Osteocyte (in vitro differentiated cells): ENCODE measurements around the gene KLHL17. TPM values are rescaled to one million over a fixed set of nuclear protein-coding genes. Genes with fewer than 3 reads are reported as not detected.

Experiments used
- DNase-seq: peaks from one replicate; pipeline ENCODE4 v3.0.0; 2021; ENCODE audit warnings: mixed read lengths; ENCODE audit not compliant: unreplicated experiment; ENCODE audit errors: extremely low spot score
- H3K27ac Mint-ChIP-seq: one replicate; pipeline ENCODE4 v1.8.0; 2021; ENCODE audit warnings: mild to moderate bottlenecking, mixed read lengths; ENCODE audit not compliant: unreplicated experiment
- H3K27me3 Mint-ChIP-seq: one replicate; pipeline ENCODE4 v1.8.0; 2021; ENCODE audit warnings: mixed read lengths; ENCODE audit not compliant: unreplicated experiment
- H3K36me3 Mint-ChIP-seq: one replicate; pipeline ENCODE4 v1.8.0; 2021; ENCODE audit warnings: mixed read lengths; ENCODE audit not compliant: unreplicated experiment
- H3K4me1 Mint-ChIP-seq: one replicate; pipeline ENCODE4 v1.8.0; 2021; ENCODE audit warnings: mixed read lengths; ENCODE audit not compliant: unreplicated experiment
- H3K4me3 Mint-ChIP-seq: one replicate; pipeline ENCODE4 v1.8.0; 2021; ENCODE audit warnings: mild to moderate bottlenecking, moderate library complexity, mixed read lengths; ENCODE audit not compliant: unreplicated experiment
- H3K9me3 Mint-ChIP-seq: one replicate; pipeline ENCODE4 v1.8.0; 2021; ENCODE audit warnings: mixed read lengths; ENCODE audit not compliant: unreplicated experiment
- total RNA-seq: library from RNA; stranded (reverse); gene quantifications from 2 replicates; pipeline ENCODE4 v1.2.1, GENCODE V29; 2021
- TF ChIP-seq, protein P1 (sequence below): fragments of 200-600 bp; sonication (generic); IDR thresholded peaks from 2 replicates; pipeline ENCODE4 v1.5.0; 2021; ENCODE audit warnings: antibody characterized with exemption, mild to moderate bottlenecking, moderate library complexity

KLHL17 gene
- total RNA-seq, 1 donor from 2014 or later: 31.7 TPM

DNA sequence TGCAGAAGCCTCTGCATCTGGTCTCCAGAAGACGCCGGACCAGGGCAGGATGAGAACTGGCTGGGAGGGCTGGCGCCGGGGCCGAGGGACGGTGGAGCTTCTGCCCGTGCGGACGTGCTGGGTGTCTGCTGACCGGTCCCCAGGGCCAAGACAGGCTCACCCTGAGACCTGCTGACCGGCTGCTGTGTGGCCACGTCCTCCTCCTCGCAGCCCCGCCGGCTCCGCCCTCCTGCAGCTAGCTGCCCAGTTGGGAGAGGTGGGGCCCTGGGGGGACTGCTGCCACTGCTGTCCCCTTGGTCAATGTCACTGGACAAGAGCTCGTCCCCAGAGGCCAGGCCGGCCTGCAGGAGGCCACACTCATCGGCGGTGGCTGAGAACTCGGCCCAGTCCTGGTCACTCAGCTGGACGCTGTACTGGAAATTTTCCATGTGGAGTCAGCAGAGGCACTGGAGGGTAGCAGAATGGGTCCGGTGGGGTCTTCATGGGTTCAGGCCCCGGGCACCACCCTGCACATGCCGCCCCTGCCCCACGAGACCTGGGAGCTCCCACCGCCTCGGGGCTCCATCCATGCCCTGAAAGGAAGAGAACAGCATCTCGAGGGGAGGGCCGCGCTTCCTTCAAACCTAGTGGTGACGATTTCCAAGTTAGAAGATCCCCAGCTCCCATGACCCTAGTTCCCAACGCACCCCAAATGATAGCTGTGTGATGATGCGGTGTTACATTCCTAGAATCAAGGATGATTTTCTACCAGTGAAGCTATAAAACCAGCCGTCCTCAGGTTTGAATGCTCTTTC lies 20.4 kb downstream of the KLHL17 start:
- Mint-ChIP-seq H3K27me3 (no peaks in the 10 kb centered on the region), H3K36me3 (no peaks in the 10 kb centered on the region), H3K4me3 (no peak overlapping the region), H3K4me1 (peaks cover 5% of the 10 kb centered on the region), H3K27ac (no peak overlapping the region), H3K9me3 (no peaks in the 10 kb centered on the region)
- DNase-seq: no peak
- TF ChIP-seq, protein P1, sequence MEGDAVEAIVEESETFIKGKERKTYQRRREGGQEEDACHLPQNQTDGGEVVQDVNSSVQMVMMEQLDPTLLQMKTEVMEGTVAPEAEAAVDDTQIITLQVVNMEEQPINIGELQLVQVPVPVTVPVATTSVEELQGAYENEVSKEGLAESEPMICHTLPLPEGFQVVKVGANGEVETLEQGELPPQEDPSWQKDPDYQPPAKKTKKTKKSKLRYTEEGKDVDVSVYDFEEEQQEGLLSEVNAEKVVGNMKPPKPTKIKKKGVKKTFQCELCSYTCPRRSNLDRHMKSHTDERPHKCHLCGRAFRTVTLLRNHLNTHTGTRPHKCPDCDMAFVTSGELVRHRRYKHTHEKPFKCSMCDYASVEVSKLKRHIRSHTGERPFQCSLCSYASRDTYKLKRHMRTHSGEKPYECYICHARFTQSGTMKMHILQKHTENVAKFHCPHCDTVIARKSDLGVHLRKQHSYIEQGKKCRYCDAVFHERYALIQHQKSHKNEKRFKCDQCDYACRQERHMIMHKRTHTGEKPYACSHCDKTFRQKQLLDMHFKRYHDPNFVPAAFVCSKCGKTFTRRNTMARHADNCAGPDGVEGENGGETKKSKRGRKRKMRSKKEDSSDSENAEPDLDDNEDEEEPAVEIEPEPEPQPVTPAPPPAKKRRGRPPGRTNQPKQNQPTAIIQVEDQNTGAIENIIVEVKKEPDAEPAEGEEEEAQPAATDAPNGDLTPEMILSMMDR: no peak

DNA sequence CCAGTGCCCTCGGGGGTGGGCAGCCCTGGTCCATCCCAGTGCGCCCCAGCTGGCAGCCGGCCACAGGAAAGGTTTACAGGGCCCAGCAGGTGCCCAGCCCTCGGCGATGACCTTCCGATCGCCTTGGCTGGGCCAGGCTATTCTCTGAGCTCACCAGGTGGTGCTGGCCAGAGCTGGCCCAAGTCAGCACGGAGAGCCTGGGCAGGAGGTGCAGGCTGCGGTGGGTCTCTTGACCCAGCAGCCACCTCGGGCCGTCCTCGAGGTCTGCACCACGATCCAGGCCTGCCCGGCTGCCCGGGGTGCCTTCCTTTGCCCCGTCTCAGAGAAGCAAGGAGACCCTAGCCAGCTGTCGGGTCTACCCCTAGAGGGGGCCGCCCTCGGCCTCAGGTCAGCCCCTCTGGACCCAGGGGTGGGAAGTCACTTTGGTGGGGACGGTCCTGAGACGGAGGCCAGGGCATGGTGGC lies 21.1 kb downstream of the KLHL17 start:
- H3K27me3 Mint-ChIP-seq: no peaks in the 10 kb centered on the region
- no peak for DNase-seq
- H3K4me1 Mint-ChIP-seq: peaks cover 5% of the 10 kb centered on the region

DNA sequence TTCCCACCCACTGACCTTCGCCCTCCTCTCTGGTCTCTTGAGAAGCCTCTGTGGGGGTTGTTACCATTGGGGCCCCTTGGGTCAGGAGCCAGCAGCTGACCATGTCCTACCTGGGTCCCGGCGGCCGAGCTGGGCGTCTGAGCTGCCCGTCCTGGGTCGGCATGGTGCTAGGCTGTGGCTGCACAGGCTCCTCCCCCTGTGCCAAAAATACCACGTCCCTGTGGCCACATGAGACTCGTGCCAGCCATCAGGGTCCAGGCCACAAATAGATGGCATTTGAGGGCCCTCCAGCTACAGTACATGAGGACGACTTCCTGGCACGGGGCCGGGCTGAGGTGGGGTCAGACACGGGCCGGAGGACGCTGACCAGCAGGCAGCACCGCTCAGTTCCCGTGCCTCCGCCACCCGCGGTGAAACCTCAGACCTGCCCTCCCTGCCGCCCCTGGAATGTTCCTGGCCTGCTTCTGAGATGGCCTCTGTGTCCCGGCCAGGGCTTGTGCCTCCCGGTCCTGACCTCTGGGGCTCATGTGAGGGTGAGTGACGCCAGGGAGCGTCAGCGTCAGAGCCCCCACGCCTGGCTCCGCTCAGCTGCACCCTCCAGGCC lies 21.7 kb downstream of the KLHL17 start, which contains the start of gene PERM1:
Gene PERM1 (minus strand): TSS at position 139 of the 604 bp plus-strand sequence. CDS start 1,064 bp downstream, outside the sequence.
- Mint-ChIP-seq H3K36me3 (no peaks in the 10 kb centered on the region), H3K4me1 (peaks cover 5% of the 10 kb centered on the region), H3K9me3 (no peaks in the 10 kb centered on the region), H3K4me3 (no peak within 1 kb of the TSS), H3K27ac (no peak within 1 kb of the TSS), H3K27me3 (no peaks in the 10 kb centered on the region)
- TF ChIP-seq, protein P1: no peak
- DNase-seq: no peak

More for the DNA sequence above, 21.1 kb downstream of the KLHL17 start:
- H3K36me3 Mint-ChIP-seq: no peaks in the 10 kb centered on the region
- TF ChIP-seq, protein P1: no peak
- H3K4me3 Mint-ChIP-seq: no peak overlapping the region
- no peak overlapping the region for H3K27ac Mint-ChIP-seq
- H3K9me3 Mint-ChIP-seq: no peaks in the 10 kb centered on the region

DNA sequence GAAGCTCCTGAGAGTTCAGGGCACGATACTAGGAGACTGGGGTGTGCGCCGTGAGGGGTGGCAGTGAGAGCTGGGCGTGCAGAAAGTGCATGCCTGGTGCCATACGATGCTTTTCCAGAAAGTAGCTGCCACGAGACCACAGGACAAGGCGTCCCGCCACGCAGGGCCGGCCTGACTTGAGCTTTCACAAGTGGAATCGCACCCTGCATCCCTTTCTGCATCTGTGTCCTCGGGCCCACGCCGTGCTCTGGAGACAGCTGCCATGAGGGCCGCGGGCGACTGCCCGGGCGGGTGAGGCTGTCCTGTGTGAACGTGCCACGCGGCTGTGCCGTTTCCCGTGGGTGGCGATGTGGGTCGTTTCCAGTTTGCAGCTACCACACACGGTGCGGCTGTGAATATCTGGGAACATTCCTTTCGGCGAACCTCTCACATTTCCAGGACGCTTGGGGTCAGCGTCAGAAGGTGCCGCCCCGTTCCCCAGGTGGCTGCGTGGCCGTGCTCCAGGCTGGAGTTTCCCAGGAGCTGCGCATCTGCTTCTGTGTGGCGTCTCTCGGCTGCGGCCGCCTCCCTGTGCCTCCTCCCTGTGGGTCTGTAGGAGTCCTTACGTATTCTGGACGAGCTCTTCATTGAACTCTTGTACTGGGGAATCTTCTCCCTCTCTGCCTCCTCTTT lies 22.5 kb downstream of the KLHL17 start:
- DNase-seq: no peak
- H3K4me1 Mint-ChIP-seq: peaks cover 5% of the 10 kb centered on the region
- H3K27me3 Mint-ChIP-seq: no peaks in the 10 kb centered on the region
- H3K36me3 Mint-ChIP-seq: no peaks in the 10 kb centered on the region
- H3K4me3 Mint-ChIP-seq: no peak overlapping the region
- TF ChIP-seq, protein P1: no peak
- H3K9me3 Mint-ChIP-seq: no peaks in the 10 kb centered on the region
- H3K27ac Mint-ChIP-seq: no peak overlapping the region
